Right renal cortex interstitium (tissue), 3 donors: ENCODE results near the gene NEUROD6. TPM values are rescaled to one million over a fixed set of nuclear protein-coding genes. Genes with fewer than 3 reads are reported as not detected.

Experiments used
- DNase-seq, 3 donors: peaks; one replicate each; pipeline ENCODE4 v3.0.0-alpha.2; 2013; ENCODE audit warnings: low read depth in 3 of 3, low spot score in 2 of 3
- polyA plus RNA-seq, 3 donors: library from polyadenylated mRNA; unstranded; fragments of 120-200 nt; gene quantifications; one replicate each; pipeline ENCODE4 v1.2.1, GENCODE V29; 2013; ENCODE audit not compliant: insufficient read length in 3 of 3

Gene NEUROD6
- polyA plus RNA-seq, 3 donors: 0.06 TPM; not detected in 2

DNA sequence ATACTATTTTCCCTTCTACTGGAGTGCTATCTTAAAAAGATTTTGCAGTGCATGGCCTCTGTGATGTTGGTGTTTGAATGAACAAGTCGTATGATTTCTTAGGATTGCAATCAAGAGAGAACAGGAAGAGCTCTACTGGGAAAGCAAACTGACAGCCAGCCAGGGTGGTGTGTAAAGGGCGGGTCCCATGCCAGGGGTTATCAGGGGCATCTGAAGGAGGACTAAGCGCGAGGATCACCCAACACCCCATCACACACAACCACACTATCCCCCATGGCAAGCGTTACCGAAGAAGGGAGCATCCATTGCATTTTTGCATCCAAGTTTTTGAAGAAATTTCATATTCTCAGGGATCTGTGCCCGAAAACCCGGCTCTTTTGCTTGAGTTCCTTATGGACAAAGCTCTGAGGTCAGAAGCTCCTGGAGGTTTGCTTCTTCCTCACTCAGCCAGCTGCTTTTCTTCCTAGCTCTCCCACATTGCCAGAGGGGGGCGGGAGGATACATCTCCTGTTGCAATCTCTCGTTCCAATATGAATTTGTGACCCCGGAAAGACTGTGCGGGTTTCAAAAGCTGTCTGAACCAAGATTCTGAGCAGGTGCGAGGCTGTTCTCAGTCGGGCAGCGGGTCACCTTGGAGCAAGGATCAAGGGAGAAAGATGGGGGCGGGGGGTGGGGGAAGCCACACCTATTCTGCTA is 5.2 kb downstream of the NEUROD6 start:
- no peak for DNase-seq

DNA sequence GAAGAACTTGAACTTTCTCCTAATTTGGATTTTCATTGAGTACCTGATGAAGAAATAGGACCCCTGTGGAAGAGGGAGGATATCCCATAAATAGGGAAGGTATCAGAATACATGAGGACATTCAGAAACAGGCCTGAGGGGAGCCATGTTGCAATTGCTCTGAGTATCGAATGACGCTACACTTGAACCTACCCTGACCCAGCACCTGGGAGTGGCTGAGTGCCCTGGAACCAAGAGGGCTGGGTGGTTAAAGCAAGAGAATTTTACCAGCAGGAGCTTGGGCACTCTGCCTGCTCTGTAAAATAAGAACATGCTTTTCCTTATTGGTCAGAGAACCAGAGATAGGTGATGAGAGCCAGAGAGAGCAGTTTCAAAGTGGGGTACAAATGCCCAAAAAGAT is 7.2 kb downstream of the NEUROD6 start:
- no peak for DNase-seq

DNA sequence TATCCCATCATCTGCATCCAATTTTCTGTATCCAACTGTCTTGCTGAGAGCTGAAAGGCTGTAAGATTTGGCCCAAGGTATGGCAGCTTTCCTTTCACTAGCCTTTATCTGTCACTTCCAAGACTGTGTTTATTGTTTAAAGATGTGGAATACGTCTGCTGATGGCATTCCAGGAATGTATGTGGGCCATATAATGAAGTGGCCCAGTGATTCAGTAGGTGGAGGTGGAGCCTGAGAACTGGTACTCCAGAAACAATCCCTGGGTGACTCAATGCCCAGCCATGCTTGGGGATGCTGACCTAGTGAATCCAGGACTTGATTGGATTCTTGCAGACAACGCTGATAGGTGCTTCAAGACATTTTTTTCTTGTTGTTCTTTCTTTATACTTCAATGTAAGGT is 13.5 kb downstream of the NEUROD6 start:
- no peak for DNase-seq

DNA sequence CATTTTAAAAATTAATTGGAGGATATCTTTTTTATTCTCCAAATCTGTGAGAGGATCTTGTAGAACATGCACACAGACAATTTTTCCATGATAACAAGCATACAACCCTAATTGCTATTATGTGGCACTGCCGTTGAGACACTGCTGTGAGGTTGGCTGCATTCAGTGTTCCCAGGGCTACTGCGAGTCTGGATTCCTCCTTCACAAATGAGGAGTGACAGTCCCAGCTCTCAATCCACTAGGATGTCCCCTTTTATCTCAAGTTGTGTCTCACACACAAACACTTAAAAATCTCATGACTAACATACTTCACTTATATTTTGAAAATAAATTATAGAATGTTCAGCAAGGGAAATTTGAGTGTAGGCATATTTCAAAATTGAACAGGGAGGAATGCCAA is 14.1 kb downstream of the NEUROD6 start:
- no peak for DNase-seq

DNA sequence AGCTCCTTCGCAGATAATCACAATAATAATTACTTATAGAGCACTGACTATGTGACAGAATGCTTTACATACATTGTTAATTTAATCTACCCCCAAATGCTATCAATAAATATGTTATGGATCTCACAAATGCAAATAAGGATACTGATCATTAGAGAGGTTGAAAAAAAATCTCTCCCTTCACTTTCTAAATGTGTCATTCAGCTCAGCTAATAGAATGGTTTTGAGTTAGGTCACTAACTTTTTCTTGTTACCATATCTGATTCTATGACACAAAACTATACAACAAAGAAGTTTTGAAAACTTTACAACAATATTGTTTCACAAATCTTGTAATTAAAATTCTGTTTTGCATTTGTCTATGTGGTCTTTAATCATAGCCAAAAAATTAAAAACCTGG is 17.4 kb downstream of the NEUROD6 start:
- no peak for DNase-seq

DNA sequence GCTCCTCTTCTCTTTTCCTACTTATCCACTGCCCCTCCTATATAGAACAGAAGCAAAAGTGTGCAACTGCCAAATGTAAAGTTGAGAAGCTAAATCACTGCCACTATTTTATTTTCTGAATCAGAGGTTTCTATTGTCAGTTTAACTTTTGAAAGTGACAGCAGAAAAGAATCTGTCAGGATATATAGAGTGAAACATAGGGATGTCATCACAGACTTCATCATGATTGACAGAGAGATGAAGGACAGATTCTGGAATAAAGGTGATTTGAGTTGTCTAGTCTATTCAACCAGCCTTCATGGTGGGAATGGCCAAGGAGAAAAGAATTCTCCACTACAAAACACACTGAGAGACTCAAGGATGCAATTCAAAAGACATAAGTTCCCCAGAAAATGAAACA is 19.9 kb downstream of the NEUROD6 start:
- DNase-seq: no peak

DNA sequence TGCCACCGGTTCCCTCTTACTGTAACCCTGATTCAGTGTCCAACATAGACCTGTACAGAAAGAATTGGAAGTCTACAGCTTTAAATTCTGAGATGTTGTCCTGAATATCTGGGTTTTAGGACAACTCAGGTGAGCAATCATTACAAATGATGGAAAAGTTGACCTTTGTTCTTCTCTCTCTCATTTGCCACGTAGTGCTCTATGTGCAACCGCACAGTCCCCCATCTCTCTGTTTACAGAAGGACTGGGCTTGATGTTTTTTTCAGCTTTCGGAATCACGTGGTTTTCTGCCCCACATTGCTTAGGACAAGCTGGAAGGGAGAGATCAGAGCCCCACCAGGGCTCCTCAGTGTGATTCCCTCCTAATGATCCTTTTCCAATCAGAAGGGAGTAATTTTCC is 22.2 kb downstream of the NEUROD6 start:
- no peak for DNase-seq

DNA sequence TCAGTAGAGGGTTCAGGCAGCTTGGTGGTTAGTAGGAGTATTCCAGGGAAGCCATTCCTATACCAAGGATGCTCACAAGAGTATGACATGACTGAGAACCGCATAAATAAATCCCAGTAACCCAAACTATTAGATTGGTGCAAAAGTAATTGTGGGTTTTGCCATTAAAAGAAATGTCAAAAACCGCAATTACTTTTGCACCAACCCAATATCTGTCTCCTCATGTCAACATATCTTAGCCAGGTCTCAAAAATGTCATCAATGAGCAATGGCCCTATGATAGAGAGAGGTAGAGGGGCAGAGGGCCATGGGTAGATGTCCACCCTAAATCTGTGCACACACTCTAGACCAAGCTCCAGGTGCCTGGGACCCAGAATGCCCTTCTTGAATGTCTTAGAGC is 23.6 kb downstream of the NEUROD6 start:
- no peak for DNase-seq

DNA sequence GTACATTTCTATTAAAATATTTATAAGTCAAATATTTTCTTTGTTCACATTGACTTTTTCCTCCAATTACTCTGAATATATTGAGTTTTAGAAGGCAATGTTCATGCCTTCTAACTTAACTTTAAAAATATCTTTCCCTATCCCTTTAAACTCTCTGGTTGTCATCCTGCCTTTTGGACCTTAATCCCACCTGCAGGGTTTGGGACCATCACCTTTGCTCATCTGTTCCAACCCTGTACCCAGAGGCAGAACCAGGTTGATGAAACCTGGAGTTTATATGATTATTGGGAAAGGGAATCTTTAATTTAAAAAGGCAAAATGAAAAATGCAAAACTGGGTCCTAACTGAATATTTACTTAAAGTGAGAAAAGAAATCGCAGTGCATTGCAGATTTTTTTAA is 24.8 kb downstream of the NEUROD6 start:
- no peak for DNase-seq

DNA sequence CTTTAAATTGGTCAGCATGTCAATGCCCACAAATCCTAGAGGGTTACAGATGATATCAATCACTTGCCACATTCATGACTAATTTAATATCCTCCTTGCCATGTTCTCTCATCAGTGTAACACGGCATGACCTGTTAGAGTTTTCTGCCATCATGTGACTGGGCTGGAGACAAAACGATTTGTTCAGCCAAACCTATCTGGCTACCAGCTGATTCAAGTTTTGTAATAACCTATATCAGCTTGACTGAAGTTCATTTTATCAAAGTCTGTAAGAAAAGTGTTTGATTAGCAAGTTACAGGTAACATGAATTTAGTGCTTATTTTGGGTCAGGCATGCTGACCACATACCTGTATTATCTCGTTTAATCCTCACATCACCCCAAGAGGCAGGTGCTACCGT is 25.7 kb downstream of the NEUROD6 start:
- no peak for DNase-seq

DNA sequence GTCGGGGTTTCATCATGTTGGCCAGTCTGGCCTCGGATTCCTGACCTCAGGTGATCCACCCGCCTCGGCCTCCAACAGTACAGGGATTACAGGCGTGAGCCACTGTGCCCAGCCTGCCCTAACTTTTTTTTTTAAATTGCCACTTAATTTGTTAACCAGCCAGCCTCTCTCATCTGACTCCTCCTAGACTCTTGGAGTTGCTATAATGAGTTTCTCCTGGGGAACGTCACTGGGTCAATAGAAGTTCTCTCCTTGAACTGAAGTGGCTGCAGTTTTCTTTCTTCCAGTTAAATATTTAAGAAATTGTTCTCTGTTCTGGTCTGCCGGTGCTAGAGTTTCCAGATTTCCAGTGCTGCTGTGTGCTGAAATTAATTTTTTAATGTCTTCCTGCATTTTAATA is 27.6 kb downstream of the NEUROD6 start:
- DNase-seq: no peak

DNA sequence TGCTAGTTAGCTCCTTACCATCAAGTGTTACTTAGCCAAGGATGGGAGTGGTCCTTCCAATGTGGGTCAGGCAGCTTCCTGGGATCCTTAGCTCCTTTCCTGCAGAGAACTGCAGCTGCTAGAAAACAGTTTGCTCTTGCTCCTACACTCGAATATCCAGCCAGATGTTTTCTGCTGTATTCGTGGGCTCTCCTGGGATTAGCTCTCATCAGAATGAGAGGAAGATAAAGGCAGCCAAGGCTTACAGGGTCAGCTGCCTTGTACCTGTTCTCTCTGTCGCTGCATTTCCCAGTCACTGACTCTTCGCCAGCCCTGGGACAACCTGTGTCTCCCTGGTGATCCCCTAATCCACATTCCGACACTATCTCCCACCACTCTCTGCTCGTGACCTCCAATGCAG is 29.0 kb downstream of the NEUROD6 start:
- DNase-seq: no peak

DNA sequence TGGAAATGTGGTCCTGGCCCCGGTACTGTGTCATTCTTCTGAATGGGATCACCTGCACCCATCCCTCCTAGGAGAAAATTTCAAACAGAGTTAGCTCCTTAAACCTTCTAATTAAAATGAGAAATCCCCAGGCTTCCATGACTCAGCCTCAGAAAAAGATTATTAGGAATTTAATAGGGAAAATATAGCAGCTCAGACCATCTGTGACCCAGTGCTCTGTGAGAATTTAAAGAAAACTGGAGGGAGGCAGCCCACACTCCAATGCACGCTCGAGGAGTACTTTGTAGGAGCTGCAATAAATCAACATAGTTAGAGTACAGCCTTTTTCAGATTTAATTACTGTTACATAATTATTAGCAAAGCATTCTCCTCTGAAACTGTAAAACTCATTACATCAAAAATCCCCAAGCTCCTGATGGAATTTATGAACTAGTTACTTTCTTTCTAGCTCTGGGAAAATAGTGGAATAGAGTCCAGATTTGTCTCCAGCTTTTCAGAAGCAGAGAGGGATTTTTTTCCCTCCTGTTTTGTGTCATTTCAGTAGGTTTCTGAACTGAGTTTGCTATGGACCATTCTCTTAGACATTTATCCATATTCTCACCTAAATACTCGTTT is 30.1 kb downstream of the NEUROD6 start:
- DNase-seq: no peak

DNA sequence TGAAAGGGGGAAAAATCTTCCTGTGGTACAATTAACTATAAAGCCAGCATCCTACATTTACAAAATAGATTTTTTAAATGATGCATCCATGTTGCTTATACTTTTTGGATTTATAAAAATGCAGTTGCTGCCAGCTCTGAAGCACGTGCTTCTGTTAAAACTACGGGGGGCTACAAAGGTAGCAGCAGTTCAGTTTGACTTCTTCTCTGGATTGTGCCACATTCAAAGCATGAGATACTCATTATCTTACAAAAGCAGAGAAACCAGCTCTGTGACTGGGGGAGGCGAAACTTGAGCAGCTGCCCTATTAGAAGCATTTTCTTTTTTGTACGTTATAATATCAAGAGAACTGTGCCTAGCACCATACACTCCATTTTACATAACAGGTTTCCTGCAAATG is 31.1 kb downstream of the NEUROD6 start:
- no peak for DNase-seq

DNA sequence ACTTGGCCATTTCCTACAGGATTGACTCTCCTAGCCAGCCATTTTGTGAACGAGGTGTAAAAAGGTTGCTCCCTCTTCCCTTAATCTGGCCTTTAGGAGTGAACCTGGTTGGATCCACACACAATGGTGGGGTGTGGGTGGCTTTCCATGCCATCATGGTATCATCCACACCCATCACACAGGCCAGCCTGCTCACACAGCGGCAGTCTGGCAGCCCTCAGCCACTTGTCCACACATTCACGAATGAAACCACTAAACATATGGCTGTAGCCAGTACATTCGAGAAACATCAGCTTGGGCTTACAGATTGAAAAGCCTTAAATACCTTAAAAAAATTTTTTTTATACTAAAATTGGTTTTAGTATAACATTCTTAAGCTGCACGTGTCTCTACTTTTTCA is 31.9 kb downstream of the NEUROD6 start:
- DNase-seq: no peak

DNA sequence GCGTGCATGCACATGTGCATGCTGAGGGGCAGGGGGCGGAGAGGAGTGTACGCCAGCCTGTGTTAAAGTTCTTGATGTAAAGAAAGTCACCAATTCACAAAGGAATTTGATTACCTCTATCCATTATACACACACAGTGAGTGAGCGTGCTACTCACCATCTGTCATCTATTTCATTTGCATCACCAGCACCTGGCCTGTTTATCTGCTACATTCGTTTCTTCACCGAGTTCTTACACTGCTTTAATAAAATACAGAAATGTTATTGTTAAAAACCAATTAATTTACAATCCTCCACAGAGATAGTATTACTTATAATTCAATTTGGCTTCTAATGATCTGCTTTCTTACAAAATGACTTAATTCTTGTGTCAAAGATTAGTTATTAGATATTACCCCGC is 32.6 kb downstream of the NEUROD6 start:
- no peak for DNase-seq

DNA sequence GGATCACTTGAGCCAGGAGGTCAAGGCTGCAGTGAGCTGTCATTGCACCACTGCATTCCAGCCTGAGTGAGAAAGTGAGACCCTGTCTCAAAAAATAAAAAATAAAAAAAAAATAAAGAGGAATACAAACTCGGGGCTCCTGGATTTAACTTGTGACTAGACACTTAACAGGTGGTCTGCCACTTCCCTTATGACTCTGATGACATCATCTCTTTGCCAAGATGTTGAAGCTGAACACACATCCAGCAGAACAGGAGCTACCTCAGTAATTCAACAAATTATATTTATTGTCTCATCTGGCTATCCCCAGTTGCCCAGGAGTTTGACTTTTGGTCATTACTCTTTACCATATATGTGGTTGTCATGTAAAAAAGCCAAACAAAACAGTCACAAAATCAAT is 35.3 kb downstream of the NEUROD6 start:
- DNase-seq: no peak

DNA sequence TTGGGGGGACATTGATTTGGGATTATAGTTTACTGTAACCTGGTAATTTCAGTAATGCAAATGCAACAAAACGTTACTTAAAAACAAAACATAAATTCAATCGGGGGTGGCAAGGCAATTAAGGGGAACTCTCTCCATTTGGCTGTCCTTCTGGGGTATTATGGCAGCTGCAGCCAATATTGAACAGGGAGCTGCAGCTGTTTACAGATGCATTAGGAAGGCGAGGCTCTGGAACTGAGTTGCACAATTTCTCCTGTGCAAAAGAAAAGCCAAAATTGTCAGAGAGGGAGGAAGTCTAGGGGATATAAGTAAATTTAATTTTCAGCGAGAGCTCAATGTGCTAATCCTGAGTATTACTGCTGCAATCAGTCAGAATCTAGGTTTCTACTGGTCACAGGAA is 36.1 kb downstream of the NEUROD6 start:
- DNase-seq: no peak

DNA sequence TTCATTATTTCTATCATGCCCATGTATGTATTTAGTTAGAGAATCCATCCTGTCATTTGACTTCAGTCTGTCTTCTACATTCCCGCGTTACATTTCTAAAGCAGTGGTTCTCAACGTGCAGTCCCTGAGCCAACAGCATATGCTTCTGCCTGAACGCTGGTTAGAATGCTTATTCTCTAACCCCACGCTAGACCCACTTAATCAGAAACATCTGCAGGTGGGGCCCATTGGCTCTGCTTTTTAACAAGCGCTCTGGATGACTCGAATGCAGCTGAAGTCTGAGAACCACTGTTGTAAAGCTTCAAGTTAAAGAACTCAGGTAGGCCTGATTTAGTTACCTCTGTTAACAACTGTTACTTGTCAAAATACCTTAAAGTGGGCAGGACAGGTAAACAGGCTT is 38.2 kb downstream of the NEUROD6 start:
- DNase-seq: no peak

DNA sequence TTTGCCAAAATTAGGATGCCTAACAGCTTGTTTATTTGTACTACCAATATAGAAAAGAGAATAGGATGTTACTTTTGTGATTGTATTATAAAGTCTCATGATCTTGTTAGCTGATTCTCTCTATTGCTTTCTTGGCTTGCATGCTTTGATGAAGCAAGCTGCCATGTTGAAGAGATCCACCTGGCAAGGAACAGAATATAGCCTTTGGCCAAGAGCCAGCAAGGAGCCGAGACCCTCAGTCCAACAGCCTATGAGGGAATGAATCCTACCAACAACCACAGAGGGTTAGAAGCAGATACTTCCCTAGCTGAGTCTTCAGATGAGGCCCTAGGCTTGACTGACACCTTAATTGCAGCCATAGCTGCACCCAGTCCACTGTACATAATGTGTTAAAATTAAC is 41.2 kb downstream of the NEUROD6 start:
- DNase-seq: no peak

DNA sequence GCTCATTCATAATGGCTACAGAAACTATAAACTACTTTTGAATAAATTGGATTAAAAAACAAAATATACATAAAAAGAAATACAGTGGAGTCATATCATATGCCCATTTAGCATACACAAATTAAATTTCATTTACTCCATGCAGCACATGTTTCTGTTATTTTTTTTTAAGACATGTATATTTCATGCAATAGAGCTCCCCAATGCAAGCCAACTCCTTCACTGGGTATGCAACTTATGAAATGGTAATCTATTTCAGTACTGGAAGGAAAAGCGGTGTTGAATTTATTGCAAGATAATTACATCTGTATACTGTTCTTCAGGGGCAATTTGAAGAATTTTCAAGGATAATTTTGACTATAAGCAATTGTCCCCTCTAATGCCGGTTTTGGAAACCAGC is 49.9 kb downstream of the NEUROD6 start:
- DNase-seq: no peak
